NCI-H128 (cell line): ENCODE results near the gene KLHL1.

Experiments used
- DNase-seq: peaks from one replicate; lab custom pipeline; 2025; ENCODE audit not compliant: unreplicated experiment; lab: John Stamatoyannopoulos, UW

KLHL1 gene

GRCh38 chr13:70014337-70014736, 93.9 kb downstream of the KLHL1 start:
- no peak for DNase-seq

GRCh38 chr13:69999875-70000274, 108.4 kb downstream of the KLHL1 start:
- no peak for DNase-seq

GRCh38 chr13:69997061-69997460, 111.2 kb downstream of the KLHL1 start:
- DNase-seq, result no peak

- DNase-seq, result no peak
Measured at GRCh38 chr13:69980799-69981198, 127.5 kb downstream of the KLHL1 start.

- DNase-seq, result no peak
Measured at GRCh38 chr13:69975496-69975895, 132.8 kb downstream of the KLHL1 start.

GRCh38 chr13:69970520-69970919, 137.7 kb downstream of the KLHL1 start:
- no peak for DNase-seq

- no peak for DNase-seq
Measured at GRCh38 chr13:69959046-69959445, 149.2 kb downstream of the KLHL1 start.

GRCh38 chr13:69956839-69957238, 151.4 kb downstream of the KLHL1 start:
- DNase-seq, result no peak

GRCh38 chr13:69956349-69956748, 151.9 kb downstream of the KLHL1 start:
- DNase-seq, result no peak

- no peak for DNase-seq
Measured at GRCh38 chr13:69955271-69955670, 153.0 kb downstream of the KLHL1 start.

GRCh38 chr13:69951412-69951811, 156.8 kb downstream of the KLHL1 start:
- DNase-seq, result no peak

- DNase-seq, result no peak
Measured at GRCh38 chr13:69950160-69950559, 158.1 kb downstream of the KLHL1 start.

GRCh38 chr13:69948016-69948415, 160.2 kb downstream of the KLHL1 start:
- no peak for DNase-seq

- no peak for DNase-seq
Measured at GRCh38 chr13:69947582-69947981, 160.7 kb downstream of the KLHL1 start.

GRCh38 chr13:69946511-69946910, 161.7 kb downstream of the KLHL1 start:
- DNase-seq, result no peak

- no peak for DNase-seq
Measured at GRCh38 chr13:69935043-69935442, 173.2 kb downstream of the KLHL1 start.

- no peak for DNase-seq
Measured at GRCh38 chr13:69928262-69928661, 180.0 kb downstream of the KLHL1 start.

- DNase-seq, result no peak
Measured at GRCh38 chr13:69921156-69921555, 187.1 kb downstream of the KLHL1 start.

- DNase-seq, result no peak
Measured at GRCh38 chr13:69912630-69913029, 195.6 kb downstream of the KLHL1 start.

GRCh38 chr13:69910800-69911199, 197.5 kb downstream of the KLHL1 start:
- no peak for DNase-seq

- no peak for DNase-seq
Measured at GRCh38 chr13:69904784-69905183, 203.5 kb downstream of the KLHL1 start.

GRCh38 chr13:69903081-69903480, 205.2 kb downstream of the KLHL1 start:
- DNase-seq, result no peak

GRCh38 chr13:69882451-69882850, 225.8 kb downstream of the KLHL1 start:
- no peak for DNase-seq

GRCh38 chr13:69879936-69880335, 228.3 kb downstream of the KLHL1 start:
- DNase-seq, result no peak
